Transverse colon (tissue), 4 donors: ENCODE measurements around the gene RFXANK. TPM values are rescaled to one million over a fixed set of nuclear protein-coding genes. Genes with fewer than 3 reads are reported as not detected.

Experiments
- DNase-seq: peaks from one replicate; pipeline ENCODE4 v3.0.0-alpha.2; 2019
- H3K27ac ChIP-seq, 4 donors: fragments of 200-600 bp; sonication (generic); 2 replicates each; pipeline ENCODE4 v1.5.1; 2016 to 2018; ENCODE audit warnings: inconsistent platforms in 4 of 4
- H3K27me3 ChIP-seq: fragments of 200-600 bp; sonication (generic); 2 replicates; pipeline ENCODE4 v1.5.1; 2017; ENCODE audit warnings: inconsistent platforms
- H3K36me3 ChIP-seq, 4 donors: fragments of 200-600 bp; sonication (generic); 2 replicates each; pipeline ENCODE4 v1.5.1; 2017 to 2019; ENCODE audit warnings: inconsistent platforms in 4 of 4
- H3K4me1 ChIP-seq, 4 donors: fragments of 200-600 bp; sonication (generic); 2 replicates each; pipeline ENCODE4 v1.5.1; 2017 to 2020; ENCODE audit warnings: inconsistent platforms in 4 of 4
- H3K4me3 ChIP-seq, 4 donors: fragments of 200-600 bp; sonication (generic); 1 replicate in 1 of 4; 2 replicates in 3 of 4; pipeline versions ENCODE4 v1.5.1 to v1.6.1; 2017 to 2019; ENCODE audit warnings: inconsistent platforms in 4 of 4
- H3K9me3 ChIP-seq, 2 donors: fragments of 200-600 bp; sonication (generic); 2 replicates each; pipeline ENCODE4 v1.5.1; 2017 to 2019; ENCODE audit warnings: inconsistent platforms in 2 of 2
- CTCF ChIP-seq, 5 experiments: fragments of 200-600 bp in 3 of 5; fragments of 450-650 bp in 2 of 5; sonication (generic) in 3 of 5; IDR thresholded peaks; 1 replicate in 2 of 5; 2 replicates in 3 of 5; pipeline ENCODE4 v1.5.1; 2016 to 2017; ENCODE audit warnings: antibody characterized with exemption in 5 of 5, inconsistent platforms in 3 of 5, mild to moderate bottlenecking in 2 of 5, moderate library complexity in 1 of 5
- EP300 ChIP-seq: sonication (generic); formaldehyde crosslinking; IDR thresholded peaks from one replicate; pipeline ENCODE4 v1.6.1; 2017; ENCODE audit warnings: antibody characterized with exemption, low read depth
- POLR2A ChIP-seq: fragments of 450-650 bp; IDR thresholded peaks from one replicate; pipeline ENCODE4 v1.6.1; 2016; ENCODE audit warnings: antibody characterized with exemption, mild to moderate bottlenecking, moderate library complexity
- POLR2AphosphoS5 ChIP-seq, 3 donors: sonication (generic); formaldehyde crosslinking; IDR thresholded peaks; one replicate each; pipeline ENCODE4 v1.6.1; 2016; ENCODE audit warnings: antibody characterized with exemption in 3 of 3
- WGBS, 2 donors: methylation state at CpG; one replicate each; pipeline ENCODE4 v1.1.5; 2018; ENCODE audit warnings: low coverage in 1 of 2; 5-methylcytosine and 5-hydroxymethylcytosine counted together
- in situ Hi-C, 4 donors: fragments of 200-750 bp; cut with MboI; loops; one replicate each; pipeline versions ENCODE4 v1.15.0 to v1.15.1; 2017; ENCODE audit warnings: low sequenced_read_pairs in 3 of 4, low pct_ligation_motif_present in 1 of 4, low pct_unique_long_range_greater_than_20kb in 1 of 4
- intact Hi-C: fragments of 100-400 bp; cut with DNase I; formaldehyde crosslinking; loops from one replicate; pipeline ENCODE4 v1.15.1; 2023; ENCODE audit warnings: low total_unique reads
- total RNA-seq, 4 donors: library from RNA; depleted of rRNA; stranded (reverse); fragments of >200 nt; gene quantifications; one replicate each; pipeline ENCODE4 v1.1.0, GENCODE V29; 2016

The RFXANK gene
- total RNA-seq, 4 donors from 2014 or later, result 35.9 to 51.1 (median 48.6) TPM

- peak overlapping the region in 1 of 4 donors; percentile 44 for H3K27ac ChIP-seq
- H3K27me3 ChIP-seq, result peaks cover 30% of the 10 kb centered on the region
- no peaks in the 10 kb centered on the region for H3K9me3 ChIP-seq
- TF ChIP-seq EP300, result no peak
- intact Hi-C loops (no loop called here), in situ Hi-C loops (no loop called here)
- no peaks in the 10 kb centered on the region for H3K36me3 ChIP-seq
- WGBS, 2 donors, result 42% methylated on average over 6 of the region's 8 CpGs; no CpG with 5 or more reads in 1 of the 2 donors
- no peak overlapping the region for H3K4me3 ChIP-seq
- H3K4me1 ChIP-seq, result peaks cover 0 to 1% (median 0%) of the 10 kb centered on the region in 4 donors
- no peak for DNase-seq
Observed at GRCh38 chr19:19207637-19208572, 15.8 kb downstream of the RFXANK start.

- DNase-seq, result no peak
- 54% methylated on average over 9 of the region's 9 CpGs; no CpG with 5 or more reads in 1 of the 2 donors for WGBS, 2 donors
- no peak for TF ChIP-seq POLR2A
- no peak for TF ChIP-seq EP300
- no peak for TF ChIP-seq CTCF (IDR thresholded peaks at IDR 0.05)
- TF ChIP-seq POLR2AphosphoS5 (IDR thresholded peaks at IDR 0.05), result no peak
- H3K9me3 ChIP-seq, result no peaks in the 10 kb centered on the region
- no peaks in the 10 kb centered on the region for H3K36me3 ChIP-seq
- peaks cover 44% of the 10 kb centered on the region for H3K27me3 ChIP-seq
- H3K4me3 ChIP-seq, result no peak overlapping the region
- in situ Hi-C loops, result no loop called here
- no peaks in the 10 kb centered on the region for H3K4me1 ChIP-seq
- H3K27ac ChIP-seq, result no peak overlapping the region
- intact Hi-C loops, result no loop called here
Observed at GRCh38 chr19:19209372-19209771, 17.3 kb downstream of the RFXANK start.

- TF ChIP-seq POLR2A (no peak), POLR2AphosphoS5 (IDR thresholded peaks at IDR 0.05) (no peak), CTCF (IDR thresholded peaks at IDR 0.05) (no peak), EP300 (no peak)
- in situ Hi-C loops, result no loop called here
- peaks cover 67% of the 10 kb centered on the region for H3K27me3 ChIP-seq
Observed at GRCh38 chr19:19211499-19212420, 19.7 kb downstream of the RFXANK start, which contains the start of gene NCAN. Gene NCAN (plus strand): TSS chr19:19211958. CDS start chr19:19216954, 4,996 bp downstream.

GRCh38 chr19:19212916-19213315 lies 20.9 kb downstream of the RFXANK start:
- H3K4me3 ChIP-seq, result no peak overlapping the region
- TF ChIP-seq POLR2A (no peak), EP300 (no peak), CTCF (IDR thresholded peaks at IDR 0.05) (no peak), POLR2AphosphoS5 (IDR thresholded peaks at IDR 0.05) (no peak)
- intact Hi-C loops (no loop called here), in situ Hi-C loops (no loop called here)
- no peaks in the 10 kb centered on the region for H3K4me1 ChIP-seq
- H3K27ac ChIP-seq, result no peak overlapping the region
- no peaks in the 10 kb centered on the region for H3K36me3 ChIP-seq
- H3K9me3 ChIP-seq, result no peaks in the 10 kb centered on the region
- no peak for DNase-seq
- WGBS, 2 donors, result 19 to 40% methylated on average over 2 to 7 of the region's 7 CpGs
- peaks cover 69% of the 10 kb centered on the region for H3K27me3 ChIP-seq

More at GRCh38 chr19:19211499-19212420, 19.7 kb downstream of the RFXANK start, which contains the start of gene NCAN:
- Histone ChIP-seq H3K4me1 (no peaks in the 10 kb centered on the region), H3K36me3 (no peaks in the 10 kb centered on the region), H3K4me3 (no peak within 1 kb of the TSS), H3K9me3 (no peaks in the 10 kb centered on the region), H3K27ac (no peak within 1 kb of the TSS)
- no peak for DNase-seq
- 0 to 21% methylated on average over 3 to 40 of the region's 54 CpGs for WGBS, 2 donors
- intact Hi-C loops, result no loop called here
